ENCODE measurements around the gene NSUN4.

- TF ChIP-seq, protein P1, sequence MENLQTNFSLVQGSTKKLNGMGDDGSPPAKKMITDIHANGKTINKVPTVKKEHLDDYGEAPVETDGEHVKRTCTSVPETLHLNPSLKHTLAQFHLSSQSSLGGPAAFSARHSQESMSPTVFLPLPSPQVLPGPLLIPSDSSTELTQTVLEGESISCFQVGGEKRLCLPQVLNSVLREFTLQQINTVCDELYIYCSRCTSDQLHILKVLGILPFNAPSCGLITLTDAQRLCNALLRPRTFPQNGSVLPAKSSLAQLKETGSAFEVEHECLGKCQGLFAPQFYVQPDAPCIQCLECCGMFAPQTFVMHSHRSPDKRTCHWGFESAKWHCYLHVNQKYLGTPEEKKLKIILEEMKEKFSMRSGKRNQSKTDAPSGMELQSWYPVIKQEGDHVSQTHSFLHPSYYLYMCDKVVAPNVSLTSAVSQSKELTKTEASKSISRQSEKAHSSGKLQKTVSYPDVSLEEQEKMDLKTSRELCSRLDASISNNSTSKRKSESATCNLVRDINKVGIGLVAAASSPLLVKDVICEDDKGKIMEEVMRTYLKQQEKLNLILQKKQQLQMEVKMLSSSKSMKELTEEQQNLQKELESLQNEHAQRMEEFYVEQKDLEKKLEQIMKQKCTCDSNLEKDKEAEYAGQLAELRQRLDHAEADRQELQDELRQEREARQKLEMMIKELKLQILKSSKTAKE (IDR thresholded peaks at IDR 0.05; ENCODE audit: low read depth, poor library complexity, severe bottlenecking), result no peak
- TF ChIP-seq USF1 (IDR thresholded peaks at IDR 0.05; ENCODE audit: borderline replicate concordance, extremely low read length, insufficient read depth, low read depth, low read length) (no peak), ZBTB40 (IDR thresholded peaks at IDR 0.05; ENCODE audit: borderline replicate concordance) (no peak), RAD21 (IDR thresholded peaks at IDR 0.05; ENCODE audit: insufficient read depth, low read depth, low read length) (no peak), ZZZ3 (IDR thresholded peaks at IDR 0.05; ENCODE audit: control insufficient read depth, insufficient read length, low read depth) (no peak), FOXM1 (IDR thresholded peaks at IDR 0.05; ENCODE audit: low read depth, low read length) (no peak), POLR2AphosphoS5 (IDR thresholded peaks at IDR 0.05; ENCODE audit: low read length) (no peak), SP1 (IDR thresholded peaks at IDR 0.05; ENCODE audit: low read depth, low read length) (no peak), RBBP5 (conservative IDR thresholded peaks at IDR 0.05) (no peak), EZH2 (IDR thresholded peaks at IDR 0.05; ENCODE audit: borderline replicate concordance, control insufficient read depth, low read depth, low read length) (no peak)
- TF ChIP-seq, protein P2, sequence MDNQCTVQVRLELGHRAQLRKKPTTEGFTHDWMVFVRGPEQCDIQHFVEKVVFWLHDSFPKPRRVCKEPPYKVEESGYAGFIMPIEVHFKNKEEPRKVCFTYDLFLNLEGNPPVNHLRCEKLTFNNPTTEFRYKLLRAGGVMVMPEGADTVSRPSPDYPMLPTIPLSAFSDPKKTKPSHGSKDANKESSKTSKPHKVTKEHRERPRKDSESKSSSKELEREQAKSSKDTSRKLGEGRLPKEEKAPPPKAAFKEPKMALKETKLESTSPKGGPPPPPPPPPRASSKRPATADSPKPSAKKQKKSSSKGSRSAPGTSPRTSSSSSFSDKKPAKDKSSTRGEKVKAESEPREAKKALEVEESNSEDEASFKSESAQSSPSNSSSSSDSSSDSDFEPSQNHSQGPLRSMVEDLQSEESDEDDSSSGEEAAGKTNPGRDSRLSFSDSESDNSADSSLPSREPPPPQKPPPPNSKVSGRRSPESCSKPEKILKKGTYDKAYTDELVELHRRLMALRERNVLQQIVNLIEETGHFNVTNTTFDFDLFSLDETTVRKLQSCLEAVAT (IDR thresholded peaks at IDR 0.05), result no peak
Observed at GRCh38 chr1:46409063-46409372, 68.4 kb downstream of the NSUN4 start.

Measured in GM12878 (cell line).